ENCODE measurements around the gene AKAP9. TPM values are rescaled to one million over a fixed set of nuclear protein-coding genes. Genes with fewer than 3 reads are reported as not detected.
"Not testable (repeated sequence)": the region's sequence is repeated elsewhere in the genome, so short reads cannot be mapped to it uniquely, and the experiment has no call there.

AKAP9 gene
- total and polyA plus RNA-seq, 7 experiments from 2014 or later = 26.0 to 93.5 (median 63.0) TPM

GRCh38 chr7:91940171-91940570 is 491 bp upstream of the AKAP9 start:
- Mint-ChIP-seq H3K36me3 (peaks cover 0 to 3% (median 0%) of the 10 kb centered on the region in 5 donors), H3K4me3 (peak overlapping the region; percentile 85 to 98 (median 92)), H3K27me3 (peaks cover 0 to 2% (median 0%) of the 10 kb centered on the region in 5 donors), H3K27ac (peak overlapping the region; percentile 90 to 98 (median 95)), H3K9me3 (peaks cover 0 to 2% (median 0%) of the 10 kb centered on the region in 11 donors), H3K4me1 (peaks cover 25 to 48% (median 39%) of the 10 kb centered on the region in 7 donors)
- ATAC-seq (peak; percentile 21), DNase-seq (peak; percentile 9 to 45 (median 40))
- Histone ChIP-seq H3K27ac (ENCODE audit: low read depth, low read length) (peak overlapping the region; percentile 93), H3K27me3 (ENCODE audit: control insufficient read depth in 2 of 2, insufficient read depth in 2 of 2, low read length in 2 of 2) (no peaks in the 10 kb centered on the region), H3K4me1 (ENCODE audit: control insufficient read depth in 2 of 2, insufficient read depth in 2 of 2, low read length in 2 of 2) (peaks cover 15 to 16% of the 10 kb centered on the region in 2 donors), H3K36me3 (ENCODE audit: control insufficient read depth in 2 of 3, insufficient read depth in 3 of 3, low read length in 3 of 3) (peaks cover 0 to 9% (median 0%) of the 10 kb centered on the region in 3 experiments), H3K4me3 (ENCODE audit: low read length) (peak overlapping the region; percentile 97), H3K9me3 (ENCODE audit: control insufficient read depth in 2 of 3, low read length in 3 of 3) (no peaks in the 10 kb centered on the region)
- ChIA-PET POLR2A (interaction anchor here (0.7 to 2.4 kb wide), 12 partner anchors 8 to 1594 kb away, joined by 3 to 19 read pairs (median 5); partner anchors contain the start of genes CYP51A1, GATAD1, MTERF1 and VPS50), CTCF (interaction anchor here (0.5 to 1.0 kb wide), 6 partner anchors 18 to 117 kb away, joined by 3 to 6 read pairs (median 3); no protein-coding TSS in a partner anchor)
- intact Hi-C loops (cut with micrococcal nuclease) = loop anchor here (1.0 to 10.0 kb wide), 16 partner anchors 60 to 1693 kb away; partner anchors contain the start of genes ANKIB1 (in 2 of the 2), CDK6 (in 2 of the 2), CYP51A1 (in 2 of the 2) and GATAD1 (in 2 of the 2)

- CTCF ChIA-PET = interaction anchor here (0.9 kb wide), 1 partner anchor 61 kb away, joined by 3 read pairs; the partner anchor contains the start of gene MTERF1
- H3K4me1 Mint-ChIP-seq = peaks cover 29 to 61% (median 47%) of the 10 kb centered on the region in 7 donors
- POLR2A ChIA-PET = interaction anchor here (0.6 to 2.4 kb wide), 14 partner anchors 24 to 1596 kb away, joined by 3 to 19 read pairs (median 4); partner anchors contain the start of genes ANKIB1, CYP51A1, GATAD1 and KRIT1
Measured at GRCh38 chr7:91941450-91941849, 788 bp downstream of the AKAP9 start.

GRCh38 chr7:91942312-91942711 is 1.6 kb downstream of the AKAP9 start:
- Mint-ChIP-seq H3K27me3 (no peaks in the 10 kb centered on the region), H3K4me1 (peaks cover 29 to 69% (median 50%) of the 10 kb centered on the region in 7 donors), H3K36me3 (peaks cover 3 to 14% (median 8%) of the 10 kb centered on the region in 5 donors), H3K4me3 (peak overlapping the region; percentile 59 to 98 (median 92)), H3K9me3 (peaks cover 0 to 2% (median 0%) of the 10 kb centered on the region in 11 donors), H3K27ac (peak overlapping the region in 7 of 9 donors; percentile 5 to 98 (median 93))
- no peaks in the 10 kb centered on the region for H3K9me3 ChIP-seq (ENCODE audit: control insufficient read depth in 2 of 3, low read length in 3 of 3)
- no peak overlapping the region for H3K27ac ChIP-seq (ENCODE audit: low read depth, low read length)
- POLR2A ChIA-PET = interaction anchor here (0.6 to 0.9 kb wide), 2 partner anchors 197 to 300 kb away, joined by 3 to 4 read pairs; no protein-coding TSS in a partner anchor
- H3K4me3 ChIP-seq (ENCODE audit: low read length) = no peak overlapping the region
- H3K36me3 ChIP-seq (ENCODE audit: control insufficient read depth in 2 of 3, insufficient read depth in 3 of 3, low read length in 3 of 3) = peaks cover 0 to 9% (median 0%) of the 10 kb centered on the region in 3 experiments
- no peak for DNase-seq
- CTCF ChIA-PET = interaction anchor here (1.0 to 1.3 kb wide), 2 partner anchors 11 to 62 kb away, joined by 3 to 4 read pairs; partner anchors contain the start of gene MTERF1
- no peaks in the 10 kb centered on the region for H3K27me3 ChIP-seq (ENCODE audit: control insufficient read depth in 2 of 2, insufficient read depth in 2 of 2, low read length in 2 of 2)
- peaks cover 15 to 16% of the 10 kb centered on the region in 2 donors for H3K4me1 ChIP-seq (ENCODE audit: control insufficient read depth in 2 of 2, insufficient read depth in 2 of 2, low read length in 2 of 2)
- ATAC-seq = no peak
- intact Hi-C loops (cut with micrococcal nuclease) = loop anchor here (5.0 to 10.0 kb wide), 7 partner anchors 110 to 1695 kb away; partner anchors contain the start of genes GTPBP10 (in 2 of the 2), CDK6 (in 1 of the 2), CFAP69 (in 1 of the 2) and FZD1 (in 1 of the 2)

More at GRCh38 chr7:91941450-91941849, 788 bp downstream of the AKAP9 start:
- peak overlapping the region; percentile 90 to 98 (median 95) for H3K27ac Mint-ChIP-seq
- intact Hi-C loops (cut with micrococcal nuclease) = loop anchor here (2.0 to 10.0 kb wide), 11 partner anchors 109 to 1694 kb away; partner anchors contain the start of genes CDK6 (in 2 of the 2), GTPBP10 (in 2 of the 2), VPS50 (in 2 of the 2) and CFAP69 (in 1 of the 2)
- peak in 7 of 9 donors; percentile 32 to 52 (median 39) for DNase-seq
- peaks cover 1 to 5% (median 2%) of the 10 kb centered on the region in 5 donors for H3K36me3 Mint-ChIP-seq
- peak overlapping the region; percentile 85 to 98 (median 92) for H3K4me3 Mint-ChIP-seq
- peaks cover 15 to 16% of the 10 kb centered on the region in 2 donors for H3K4me1 ChIP-seq (ENCODE audit: control insufficient read depth in 2 of 2, insufficient read depth in 2 of 2, low read length in 2 of 2)
- ATAC-seq = peak; percentile 30
- peak overlapping the region; percentile 93 for H3K27ac ChIP-seq (ENCODE audit: low read depth, low read length)
- H3K9me3 ChIP-seq (ENCODE audit: control insufficient read depth in 2 of 3, low read length in 3 of 3) = no peaks in the 10 kb centered on the region
- H3K9me3 Mint-ChIP-seq = peaks cover 0 to 2% (median 0%) of the 10 kb centered on the region in 11 donors
- H3K4me3 ChIP-seq (ENCODE audit: low read length) = peak overlapping the region; percentile 97
- H3K27me3 ChIP-seq (ENCODE audit: control insufficient read depth in 2 of 2, insufficient read depth in 2 of 2, low read length in 2 of 2) = no peaks in the 10 kb centered on the region
- peaks cover 0 to 2% (median 0%) of the 10 kb centered on the region in 5 donors for H3K27me3 Mint-ChIP-seq
- peaks cover 0 to 9% (median 0%) of the 10 kb centered on the region in 3 experiments for H3K36me3 ChIP-seq (ENCODE audit: control insufficient read depth in 2 of 3, insufficient read depth in 3 of 3, low read length in 3 of 3)

- H3K27me3 ChIP-seq (ENCODE audit: control insufficient read depth in 2 of 2, insufficient read depth in 2 of 2, low read length in 2 of 2); H3K27ac ChIP-seq (ENCODE audit: low read depth, low read length); CTCF ChIA-PET; H3K36me3 ChIP-seq (ENCODE audit: control insufficient read depth in 2 of 3, insufficient read depth in 3 of 3, low read length in 3 of 3); DNase-seq; H3K4me3 ChIP-seq (ENCODE audit: low read length); ATAC-seq; H3K9me3 Mint-ChIP-seq; POLR2A ChIA-PET; H3K9me3 ChIP-seq (ENCODE audit: control insufficient read depth in 2 of 3, low read length in 3 of 3); H3K27me3 Mint-ChIP-seq: not testable (repeated sequence)
- Mint-ChIP-seq H3K4me1 (peaks cover 34 to 80% (median 59%) of the 10 kb centered on the region in 7 donors), H3K27ac (peak overlapping the region in 3 of 9 donors; percentile 4 to 28 (median 8)), H3K36me3 (peaks cover 3 to 21% (median 15%) of the 10 kb centered on the region in 5 donors), H3K4me3 (peak overlapping the region in 1 of 10 donors; percentile 0)
- intact Hi-C loops (cut with micrococcal nuclease) = loop anchor here (5.0 to 10.0 kb wide), 7 partner anchors 113 to 1698 kb away; partner anchors contain the start of genes GTPBP10 (in 2 of the 2), CDK6 (in 1 of the 2), CFAP69 (in 1 of the 2) and FZD1 (in 1 of the 2)
- H3K4me1 ChIP-seq (ENCODE audit: control insufficient read depth in 2 of 2, insufficient read depth in 2 of 2, low read length in 2 of 2) = peaks cover 12 to 15% of the 10 kb centered on the region in 2 donors
Measured at GRCh38 chr7:91944970-91945369, 4.3 kb downstream of the AKAP9 start.

GRCh38 chr7:91945476-91945875 is 4.8 kb downstream of the AKAP9 start:
- Histone ChIP-seq H3K9me3 (ENCODE audit: control insufficient read depth in 2 of 3, low read length in 3 of 3) (no peaks in the 10 kb centered on the region), H3K27me3 (ENCODE audit: control insufficient read depth in 2 of 2, insufficient read depth in 2 of 2, low read length in 2 of 2) (no peaks in the 10 kb centered on the region), H3K27ac (ENCODE audit: low read depth, low read length) (no peak overlapping the region), H3K4me1 (ENCODE audit: control insufficient read depth in 2 of 2, insufficient read depth in 2 of 2, low read length in 2 of 2) (peaks cover 11 to 15% of the 10 kb centered on the region in 2 donors), H3K36me3 (ENCODE audit: control insufficient read depth in 2 of 3, insufficient read depth in 3 of 3, low read length in 3 of 3) (peaks cover 0 to 6% (median 0%) of the 10 kb centered on the region in 3 experiments), H3K4me3 (ENCODE audit: low read length) (no peak overlapping the region)
- intact Hi-C loops (cut with micrococcal nuclease) = loop anchor here (10.0 kb wide), 2 partner anchors 889 to 1289 kb away; partner anchors contain the start of genes CDK6 (in 1 of the 2) and VPS50 (in 1 of the 2)
- ChIA-PET CTCF (no interaction called here), POLR2A (no interaction called here)
- DNase-seq (no peak), ATAC-seq (no peak)
- H3K27ac Mint-ChIP-seq = peak overlapping the region in 3 of 9 donors; percentile 10 to 39 (median 16)
- H3K36me3 Mint-ChIP-seq = peaks cover 3 to 21% (median 15%) of the 10 kb centered on the region in 5 donors
- H3K27me3 Mint-ChIP-seq = no peaks in the 10 kb centered on the region
- H3K4me3 Mint-ChIP-seq = peak overlapping the region in 2 of 10 donors; percentile 1 to 3
- H3K9me3 Mint-ChIP-seq = peaks cover 0 to 5% (median 0%) of the 10 kb centered on the region in 11 donors
- peaks cover 33 to 80% (median 58%) of the 10 kb centered on the region in 7 donors for H3K4me1 Mint-ChIP-seq

- Mint-ChIP-seq H3K27me3 (no peaks in the 10 kb centered on the region), H3K4me3 (peak overlapping the region in 3 of 10 donors; percentile 1 to 19 (median 7)), H3K27ac (peak overlapping the region in 4 of 9 donors; percentile 7 to 32 (median 14)), H3K9me3 (peaks cover 0 to 5% (median 0%) of the 10 kb centered on the region in 11 donors), H3K36me3 (peaks cover 0 to 21% (median 15%) of the 10 kb centered on the region in 5 donors), H3K4me1 (peaks cover 30 to 84% (median 61%) of the 10 kb centered on the region in 7 donors)
- Histone ChIP-seq H3K27ac (ENCODE audit: low read depth, low read length) (no peak overlapping the region), H3K36me3 (ENCODE audit: control insufficient read depth in 2 of 3, insufficient read depth in 3 of 3, low read length in 3 of 3) (no peaks in the 10 kb centered on the region), H3K4me1 (ENCODE audit: control insufficient read depth in 2 of 2, insufficient read depth in 2 of 2, low read length in 2 of 2) (peaks cover 9 to 12% of the 10 kb centered on the region in 2 donors), H3K9me3 (ENCODE audit: control insufficient read depth in 2 of 3, low read length in 3 of 3) (no peaks in the 10 kb centered on the region), H3K27me3 (ENCODE audit: control insufficient read depth in 2 of 2, insufficient read depth in 2 of 2, low read length in 2 of 2) (no peaks in the 10 kb centered on the region), H3K4me3 (ENCODE audit: low read length) (no peak overlapping the region)
- ATAC-seq = no peak
- no peak for DNase-seq
- intact Hi-C loops (cut with micrococcal nuclease) = loop anchor here (10.0 kb wide), 2 partner anchors 888 to 1288 kb away; partner anchors contain the start of genes CDK6 (in 1 of the 2) and VPS50 (in 1 of the 2)
- POLR2A ChIA-PET = interaction anchor here (0.6 to 0.8 kb wide), 2 partner anchors 13 to 66 kb away, joined by 3 read pairs; no protein-coding TSS in a partner anchor
- CTCF ChIA-PET = interaction anchor here (0.6 kb wide), 1 partner anchor 11 kb away, joined by 3 read pairs; no protein-coding TSS in a partner anchor
Measured at GRCh38 chr7:91946549-91946948, 5.9 kb downstream of the AKAP9 start.

Data from naive thymus-derived CD4-positive, alpha-beta T cell (primary cell).